HEK293 (cell line): Measurements from ENCODE around the gene SMAGP.

Experiments used
- YY1 ChIP-seq: fragments of 450-650 bp; formaldehyde crosslinking; IDR thresholded peaks from 2 replicates; pipeline ENCODE4 v1.5.1; 2018; ENCODE audit warnings: missing biosample characterization, missing genetic modification characterization
- ZNF274 ChIP-seq, 2 experiments: fragments of 200-500 bp in 1 of 2; fragments of 450-650 bp in 1 of 2; sonication (Bioruptor generic) in 1 of 2; formaldehyde crosslinking in 1 of 2; IDR thresholded peaks; 2 replicates each; pipeline versions ENCODE4 v1.5.1 to v1.6.1; 2014 to 2016; ENCODE audit warnings: borderline replicate concordance in 1 of 2, inconsistent platforms in 1 of 2, low read length in 1 of 2, missing biosample characterization in 1 of 2, missing genetic modification characterization in 1 of 2
- ZNF324 ChIP-seq: fragments of 450-650 bp; formaldehyde crosslinking; IDR thresholded peaks from 2 replicates; pipeline ENCODE4 v1.5.1; 2016; ENCODE audit warnings: missing biosample characterization, missing genetic modification characterization
- ZNF629 ChIP-seq: fragments of 450-650 bp; formaldehyde crosslinking; IDR thresholded peaks from 2 replicates; pipeline ENCODE4 v1.5.1; 2017; ENCODE audit warnings: missing biosample characterization, missing genetic modification characterization
- ZSCAN18 ChIP-seq: fragments of 450-650 bp; formaldehyde crosslinking; IDR thresholded peaks from 2 replicates; pipeline ENCODE4 v1.5.1; 2016; ENCODE audit warnings: missing biosample characterization, missing genetic modification characterization
- TF ChIP-seq, protein P1 (sequence below): fragments of 450-650 bp; formaldehyde crosslinking; IDR thresholded peaks from 2 replicates; pipeline ENCODE4 v1.5.1; 2016; ENCODE audit warnings: missing biosample characterization, missing genetic modification characterization

DNA sequence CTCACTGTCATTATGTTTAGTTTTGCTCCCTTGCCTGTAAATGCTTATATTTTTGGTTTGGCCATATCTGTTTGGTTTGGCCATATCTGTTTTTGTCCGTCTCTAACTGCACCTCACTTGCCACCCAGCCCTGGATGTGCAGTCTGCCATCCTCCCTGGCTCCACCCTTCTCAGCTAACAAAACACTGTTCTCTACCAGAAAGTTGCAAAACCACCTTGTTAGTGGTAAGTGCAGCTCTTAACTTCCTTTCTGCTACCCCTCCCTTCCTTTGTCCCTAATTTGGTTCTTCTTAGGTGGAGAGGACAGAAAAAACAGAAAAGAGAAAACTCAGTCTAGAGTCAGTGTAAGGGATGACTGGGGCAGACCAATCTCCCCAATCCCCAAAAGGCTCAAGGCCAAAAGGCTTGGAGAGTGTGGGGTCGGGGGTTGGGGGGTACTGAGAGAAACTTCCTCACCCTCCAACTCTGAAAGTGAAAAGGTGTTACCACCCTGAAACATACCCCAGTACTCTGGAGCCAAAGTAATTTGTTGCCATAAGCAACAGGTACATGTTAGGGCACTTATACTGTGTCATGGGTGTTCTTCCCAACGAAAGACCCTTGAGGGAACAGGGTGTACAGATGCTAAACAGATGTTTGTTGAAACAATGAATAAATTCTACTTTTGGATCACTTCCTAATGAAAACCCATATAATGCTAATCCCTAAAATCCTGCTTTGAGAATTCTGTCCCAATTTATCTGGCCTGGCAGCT is 48.8 kb upstream of the SMAGP start:
- TF ChIP-seq, protein P1, sequence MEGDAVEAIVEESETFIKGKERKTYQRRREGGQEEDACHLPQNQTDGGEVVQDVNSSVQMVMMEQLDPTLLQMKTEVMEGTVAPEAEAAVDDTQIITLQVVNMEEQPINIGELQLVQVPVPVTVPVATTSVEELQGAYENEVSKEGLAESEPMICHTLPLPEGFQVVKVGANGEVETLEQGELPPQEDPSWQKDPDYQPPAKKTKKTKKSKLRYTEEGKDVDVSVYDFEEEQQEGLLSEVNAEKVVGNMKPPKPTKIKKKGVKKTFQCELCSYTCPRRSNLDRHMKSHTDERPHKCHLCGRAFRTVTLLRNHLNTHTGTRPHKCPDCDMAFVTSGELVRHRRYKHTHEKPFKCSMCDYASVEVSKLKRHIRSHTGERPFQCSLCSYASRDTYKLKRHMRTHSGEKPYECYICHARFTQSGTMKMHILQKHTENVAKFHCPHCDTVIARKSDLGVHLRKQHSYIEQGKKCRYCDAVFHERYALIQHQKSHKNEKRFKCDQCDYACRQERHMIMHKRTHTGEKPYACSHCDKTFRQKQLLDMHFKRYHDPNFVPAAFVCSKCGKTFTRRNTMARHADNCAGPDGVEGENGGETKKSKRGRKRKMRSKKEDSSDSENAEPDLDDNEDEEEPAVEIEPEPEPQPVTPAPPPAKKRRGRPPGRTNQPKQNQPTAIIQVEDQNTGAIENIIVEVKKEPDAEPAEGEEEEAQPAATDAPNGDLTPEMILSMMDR (tag by site-specific recombination) = no peak
- no peak for TF ChIP-seq ZNF324
- no peak for TF ChIP-seq ZSCAN18 (tag by site-specific recombination)
- no peak for TF ChIP-seq ZNF274 (IDR thresholded peaks at IDR 0.05; ENCODE audit: low read length)
- no peak for TF ChIP-seq ZNF274 (tag by site-specific recombination; IDR thresholded peaks at IDR 0.05; ENCODE audit: borderline replicate concordance)
- no peak for TF ChIP-seq ZNF629 (tag by site-specific recombination)
- no peak for TF ChIP-seq YY1 (tag by site-specific recombination)
